GM10266 (cell line): ENCODE data around the gene TERT.
"Not testable (repeated sequence)": the region's sequence is repeated elsewhere in the genome, so short reads cannot be mapped to it uniquely, and the experiment has no call there.

Source experiments
- DNase-seq: peaks from one replicate; pipeline ENCODE4 v3.0.0; 2012; ENCODE audit errors: extremely low spot score
- TF ChIP-seq, protein P1 (sequence below): IDR thresholded peaks from 2 replicates; pipeline ENCODE4 v1.5.1; 2012; ENCODE audit warnings: mild to moderate bottlenecking, low read depth; ENCODE audit not compliant: control insufficient read depth, insufficient read depth; ENCODE audit errors: missing control alignments

Gene TERT

DNA sequence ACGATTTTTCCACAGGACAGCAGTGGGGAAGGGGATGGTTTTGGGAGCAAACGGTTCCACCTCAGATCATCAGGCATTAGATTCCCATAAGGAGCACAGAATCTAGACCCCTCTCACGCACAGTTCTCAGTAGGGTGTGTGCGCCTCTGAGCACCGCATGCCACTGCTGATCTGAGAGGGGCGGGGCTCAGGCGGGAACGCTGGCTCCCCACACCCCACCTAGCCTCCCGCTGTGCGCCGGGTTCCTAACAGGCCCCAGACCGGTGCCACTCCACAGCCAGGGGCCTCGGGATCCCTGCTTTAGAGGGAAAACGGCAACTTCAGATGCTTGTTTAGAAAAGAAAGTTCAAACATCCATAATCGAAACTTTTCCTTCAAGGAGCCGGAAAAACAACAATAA, 20.4 kb downstream of the TERT start:
- TF ChIP-seq, protein P1, sequence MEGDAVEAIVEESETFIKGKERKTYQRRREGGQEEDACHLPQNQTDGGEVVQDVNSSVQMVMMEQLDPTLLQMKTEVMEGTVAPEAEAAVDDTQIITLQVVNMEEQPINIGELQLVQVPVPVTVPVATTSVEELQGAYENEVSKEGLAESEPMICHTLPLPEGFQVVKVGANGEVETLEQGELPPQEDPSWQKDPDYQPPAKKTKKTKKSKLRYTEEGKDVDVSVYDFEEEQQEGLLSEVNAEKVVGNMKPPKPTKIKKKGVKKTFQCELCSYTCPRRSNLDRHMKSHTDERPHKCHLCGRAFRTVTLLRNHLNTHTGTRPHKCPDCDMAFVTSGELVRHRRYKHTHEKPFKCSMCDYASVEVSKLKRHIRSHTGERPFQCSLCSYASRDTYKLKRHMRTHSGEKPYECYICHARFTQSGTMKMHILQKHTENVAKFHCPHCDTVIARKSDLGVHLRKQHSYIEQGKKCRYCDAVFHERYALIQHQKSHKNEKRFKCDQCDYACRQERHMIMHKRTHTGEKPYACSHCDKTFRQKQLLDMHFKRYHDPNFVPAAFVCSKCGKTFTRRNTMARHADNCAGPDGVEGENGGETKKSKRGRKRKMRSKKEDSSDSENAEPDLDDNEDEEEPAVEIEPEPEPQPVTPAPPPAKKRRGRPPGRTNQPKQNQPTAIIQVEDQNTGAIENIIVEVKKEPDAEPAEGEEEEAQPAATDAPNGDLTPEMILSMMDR = no peak
- DNase-seq = no peak

DNA sequence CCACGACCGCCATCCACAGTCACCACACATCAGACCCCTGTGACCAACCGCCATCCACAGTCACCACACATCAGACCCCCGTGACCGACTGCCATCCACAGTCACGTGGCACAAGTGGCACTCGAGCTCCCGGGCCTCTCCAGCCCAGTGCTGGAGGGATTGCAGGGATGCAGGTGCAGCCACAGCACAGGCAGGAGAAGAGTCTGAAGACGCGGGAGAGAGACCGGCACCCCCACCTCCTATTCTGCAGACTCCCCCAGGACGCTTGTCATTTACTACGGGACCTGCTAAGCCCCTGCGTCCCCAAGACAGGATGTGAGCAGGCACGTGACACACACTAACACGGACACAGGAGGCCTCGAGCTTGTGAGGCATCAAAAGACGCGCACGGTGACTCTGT, 21.1 kb downstream of the TERT start:
- TF ChIP-seq, protein P1 = no peak
- DNase-seq = no peak

DNA sequence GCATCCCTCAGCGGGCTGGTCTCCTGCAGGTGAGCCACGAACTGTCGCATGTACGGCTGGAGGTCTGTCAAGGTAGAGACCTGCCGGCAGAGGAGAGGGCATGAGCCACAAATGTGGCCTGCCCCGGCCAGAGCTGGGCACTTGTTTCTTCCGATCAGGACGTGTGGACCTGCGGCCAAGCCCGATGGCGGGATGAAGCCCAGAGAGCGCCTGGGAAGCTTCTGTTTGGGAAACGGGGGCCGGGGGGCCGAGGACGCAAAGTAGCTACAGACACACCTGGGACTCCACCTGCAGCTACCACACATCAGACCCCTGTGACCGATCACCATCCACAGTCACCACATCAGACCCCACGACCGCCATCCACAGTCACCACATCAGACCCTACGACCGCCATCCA, 22.7 kb downstream of the TERT start:
- DNase-seq = no peak
- TF ChIP-seq, protein P1 = no peak

DNA sequence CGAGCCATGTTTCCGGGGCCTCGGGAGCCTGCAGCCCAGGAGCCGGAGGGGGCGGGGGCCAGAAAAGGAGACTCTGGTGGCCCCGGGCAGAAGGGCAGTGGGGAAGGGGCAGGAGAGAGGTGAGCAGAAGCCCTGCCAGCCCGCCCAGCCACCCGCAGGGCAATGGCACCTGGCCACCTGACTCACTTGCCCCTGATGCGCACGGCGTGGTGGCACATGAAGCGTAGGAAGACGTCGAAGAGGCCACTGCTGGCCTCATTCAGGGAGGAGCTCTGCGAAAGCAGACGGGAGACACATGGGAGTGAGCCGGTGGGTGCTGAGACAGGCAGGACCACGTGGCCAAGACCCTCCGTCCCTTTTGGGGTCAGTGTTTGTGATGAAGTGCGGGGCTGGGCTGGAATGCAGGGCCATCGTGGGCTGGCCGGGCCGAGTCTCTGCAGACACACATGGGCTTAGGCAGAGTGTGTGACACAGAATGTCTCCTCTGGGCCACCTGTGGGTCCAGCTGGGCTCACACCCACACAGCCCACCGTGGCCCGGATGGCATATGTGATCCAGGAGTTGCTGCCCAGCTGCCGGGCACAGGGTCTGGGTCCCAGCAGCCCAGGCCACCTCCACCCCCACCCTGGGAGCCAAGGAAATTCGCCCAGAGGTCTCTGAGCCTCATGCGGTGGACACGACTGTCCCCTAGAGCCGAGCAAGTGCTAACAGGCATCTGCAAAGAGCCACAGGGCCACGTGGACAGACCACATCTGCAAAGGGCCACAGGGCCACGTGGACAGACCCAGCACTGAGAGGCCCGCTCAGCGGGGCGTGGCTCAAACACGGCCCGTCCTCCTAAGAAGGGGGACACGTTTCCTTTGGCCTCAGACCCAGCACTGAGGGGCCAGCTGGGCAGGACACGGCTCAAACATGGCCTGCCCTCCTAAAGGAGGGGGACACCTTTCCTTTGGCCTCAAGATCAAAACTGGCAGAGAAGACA, 23.6 kb downstream of the TERT start:
- TF ChIP-seq, protein P1 = no peak
- no peak for DNase-seq

DNA sequence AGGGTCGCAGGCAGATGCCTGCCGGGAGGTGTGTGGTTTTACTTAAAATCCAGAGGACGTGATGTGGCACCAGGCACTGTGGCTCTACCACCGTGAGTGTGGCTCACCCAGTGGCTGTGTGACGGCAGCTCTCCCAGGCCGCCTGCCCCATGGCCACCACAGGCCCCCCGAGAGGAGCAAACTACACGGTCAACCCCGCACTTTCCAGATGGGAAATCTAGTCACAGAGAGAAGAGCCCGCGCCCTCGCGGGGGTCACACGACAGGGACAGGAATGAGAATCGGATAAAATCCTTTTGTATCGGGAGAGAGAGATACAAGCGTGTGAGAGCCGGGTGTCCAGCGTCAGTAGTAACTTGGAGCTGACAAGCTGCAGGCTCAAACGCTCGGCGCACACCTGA, 24.4 kb downstream of the TERT start:
- TF ChIP-seq, protein P1 = no peak
- no peak for DNase-seq

DNA sequence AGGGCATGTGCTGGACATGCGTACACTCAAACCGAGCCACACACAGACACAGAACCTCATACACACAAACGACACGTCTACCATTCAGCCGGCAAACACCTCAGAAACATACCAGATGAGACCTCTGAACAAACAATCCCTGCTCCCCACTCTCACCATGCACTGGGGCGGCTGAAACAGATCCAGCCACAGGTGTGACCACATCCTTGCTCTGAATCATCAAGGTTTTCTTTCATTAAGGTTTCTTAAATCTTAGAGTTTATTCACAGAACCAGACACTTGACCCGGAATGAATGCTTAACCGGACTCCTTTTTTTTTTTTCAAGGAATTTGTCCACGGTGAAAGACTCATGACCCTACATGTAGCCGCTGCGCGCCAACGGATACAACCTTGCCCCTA, 26.2 kb downstream of the TERT start:
- TF ChIP-seq, protein P1 = no peak
- no peak for DNase-seq

DNA sequence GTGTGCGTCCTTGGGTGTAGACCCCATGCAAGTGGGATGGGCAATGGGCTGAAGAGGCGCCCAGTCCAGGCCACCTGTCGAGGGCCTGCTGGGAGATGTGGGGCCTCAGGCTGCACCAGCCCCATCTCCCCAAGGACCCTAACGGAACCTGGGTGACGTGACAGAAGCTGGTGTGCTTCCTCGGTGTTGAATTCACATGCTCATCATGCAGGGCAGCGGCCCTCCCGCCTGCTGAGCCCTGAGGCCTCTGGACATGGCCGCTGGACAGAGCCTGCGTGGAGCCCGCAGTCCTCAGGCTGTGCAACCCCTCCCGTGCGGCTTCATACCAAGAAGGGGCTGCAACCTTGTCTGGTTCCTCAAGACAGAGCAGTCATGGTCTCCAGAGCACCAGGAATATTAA, 26.8 kb downstream of the TERT start:
- no peak for DNase-seq
- TF ChIP-seq, protein P1 = no peak

DNA sequence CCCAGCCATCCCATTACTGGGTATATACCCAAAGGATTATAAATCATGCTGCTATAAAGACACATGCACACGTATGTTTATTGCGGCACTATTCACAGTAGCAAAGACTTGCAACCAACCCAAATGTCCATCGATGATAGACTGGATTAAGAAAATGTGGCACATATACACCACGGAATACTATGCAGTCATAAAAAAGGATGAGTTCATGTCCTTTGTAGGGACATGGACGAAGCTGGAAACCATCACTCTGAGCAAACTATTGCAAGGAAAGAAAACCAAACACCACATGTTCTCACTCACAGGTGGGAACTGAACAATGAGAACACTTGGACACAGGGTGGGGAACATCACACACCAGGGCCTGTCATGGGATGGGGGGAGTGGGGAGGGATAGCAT, 27.4 kb downstream of the TERT start:
- DNase-seq = not testable (repeated sequence)
